GM23338 (cell line): Measurements from ENCODE around the gene ALG14. TPM values are rescaled to one million over a fixed set of nuclear protein-coding genes. Genes with fewer than 3 reads are reported as not detected.
A peak's percentile ranks its signal among the peaks of the same experiment; 100 is the strongest.

Experiments
- ATAC-seq: fragments of 200-7000 bp; cut with Tn5 transposase; 3 replicates; pipeline ENCODE4 v1.9.1; 2020
- DNase-seq: peaks from one replicate; pipeline ENCODE4 v3.0.0-alpha.2; 2015; ENCODE audit warnings: low spot score
- H2AFZ ChIP-seq: fragments of 200-600 bp; sonication (generic); 2 replicates; pipeline ENCODE4 v1.8.0; 2016; ENCODE audit warnings: antibody characterized with exemption, mild to moderate bottlenecking, moderate library complexity
- H3F3A ChIP-seq: fragments of 200-600 bp; sonication (generic); replicated peaks from 2 replicates; pipeline ENCODE4 v1.8.0; 2017; ENCODE audit warnings: antibody characterized with exemption, mixed run types, low read depth
- H3K27ac ChIP-seq: fragments of 200-600 bp; sonication (generic); 2 replicates; pipeline ENCODE4 v1.6.1; 2016; ENCODE audit warnings: low read depth
- H3K27me3 ChIP-seq: fragments of 200-600 bp; sonication (generic); 2 replicates; pipeline ENCODE4 v1.8.0; 2016; ENCODE audit warnings: mild to moderate bottlenecking, mixed run types, moderate library complexity; ENCODE audit not compliant: insufficient read depth
- H3K36me3 ChIP-seq: fragments of 200-600 bp; sonication (generic); 2 replicates; pipeline ENCODE4 v1.8.0; 2016; ENCODE audit warnings: mild to moderate bottlenecking; ENCODE audit not compliant: insufficient read depth
- H3K4me1 ChIP-seq: fragments of 200-600 bp; sonication (generic); 2 replicates; pipeline ENCODE4 v1.8.0; 2016; ENCODE audit warnings: mild to moderate bottlenecking, moderate library complexity; ENCODE audit not compliant: insufficient read depth
- H3K4me2 ChIP-seq: fragments of 200-600 bp; sonication (generic); 2 replicates; pipeline ENCODE4 v1.7.1; 2017; ENCODE audit warnings: mixed run types
- H3K4me3 ChIP-seq: fragments of 200-600 bp; sonication (generic); 2 replicates; pipeline ENCODE4 v1.6.1; 2016; ENCODE audit warnings: mixed run types
- H3K79me2 ChIP-seq: fragments of 200-600 bp; sonication (generic); replicated peaks from 2 replicates; pipeline ENCODE4 v1.8.0; 2017; ENCODE audit warnings: mild to moderate bottlenecking; ENCODE audit not compliant: insufficient read depth
- H3K9me2 ChIP-seq: fragments of 200-600 bp; sonication (generic); 2 replicates; pipeline ENCODE4 v1.8.0; 2017; ENCODE audit not compliant: insufficient read depth
- H4K20me1 ChIP-seq: fragments of 200-600 bp; sonication (generic); replicated peaks from 2 replicates; pipeline ENCODE4 v1.8.0; 2017; ENCODE audit warnings: mild to moderate bottlenecking; ENCODE audit not compliant: insufficient read depth
- H3K27ac Mint-ChIP-seq: 2 replicates; pipeline ENCODE4 v1.8.0; 2020; ENCODE audit warnings: inconsistent platforms, mild to moderate bottlenecking, moderate library complexity, mixed read lengths
- H3K27me3 Mint-ChIP-seq: 3 replicates; pipeline ENCODE4 v1.8.0; 2022; ENCODE audit warnings: low read depth, mild to moderate bottlenecking, moderate library complexity, mixed read lengths, inconsistent platforms; ENCODE audit not compliant: insufficient read depth, poor library complexity
- H3K36me3 Mint-ChIP-seq: 3 replicates; pipeline ENCODE4 v1.8.0; 2021; ENCODE audit warnings: low read depth, mild to moderate bottlenecking, inconsistent platforms, moderate library complexity, mixed read lengths
- H3K4me1 Mint-ChIP-seq: 3 replicates; pipeline ENCODE4 v1.8.0; 2020; ENCODE audit warnings: mild to moderate bottlenecking, inconsistent platforms, mixed read lengths
- H3K4me3 Mint-ChIP-seq: 3 replicates; pipeline ENCODE4 v1.8.0; 2021; ENCODE audit warnings: moderate library complexity, mild to moderate bottlenecking, inconsistent platforms, mixed read lengths
- H3K9me3 Mint-ChIP-seq: 3 replicates; pipeline ENCODE4 v1.8.0; 2020; ENCODE audit warnings: moderate library complexity, mild to moderate bottlenecking, inconsistent platforms, mixed read lengths
- CREB1 ChIP-seq: fragments of 250-450 bp; sonication (Bioruptor Pico); IDR thresholded peaks from 2 replicates; pipeline ENCODE4 v1.5.0; 2020; ENCODE audit warnings: low read depth, mild to moderate bottlenecking, moderate library complexity
- CTCF ChIP-seq, 2 experiments: fragments of 200-600 bp in 1 of 2; sonication (generic) in 1 of 2; conservative IDR thresholded peaks; 2 replicates each; pipeline versions ENCODE4 v1.5.1 to v1.6.1; 2016 to 2017; ENCODE audit warnings: antibody characterized with exemption in 2 of 2, low read depth in 2 of 2, mild to moderate bottlenecking in 2 of 2, moderate library complexity in 1 of 2
- EZH2 ChIP-seq: fragments of 200-600 bp; sonication (generic); IDR thresholded peaks from one replicate; pipeline ENCODE4 v1.8.0; 2017; ENCODE audit warnings: antibody characterized with exemption, mild to moderate bottlenecking, low read depth; ENCODE audit not compliant: unreplicated experiment
- NANOG ChIP-seq: IDR thresholded peaks from 2 replicates; pipeline ENCODE4 v1.6.1; 2016; ENCODE audit warnings: antibody characterized with exemption, borderline replicate concordance
- ZNF114 ChIP-seq: fragments of 250-450 bp; sonication (Bioruptor Pico); IDR thresholded peaks from 2 replicates; pipeline ENCODE4 v1.5.0; 2020; ENCODE audit warnings: mild to moderate bottlenecking, moderate library complexity
- ZNF462 ChIP-seq: fragments of 250-450 bp; sonication (Bioruptor Pico); IDR thresholded peaks from 2 replicates; pipeline ENCODE4 v1.5.0; 2020; ENCODE audit warnings: mild to moderate bottlenecking, moderate library complexity
- polyA plus RNA-seq: library from polyadenylated mRNA; unstranded; fragments of >200 nt; fragmentation: Nextera tagmentation; extraction: Ambion mirVana; gene quantifications from 2 replicates; pipeline ENCODE4 v1.2.1, GENCODE V29; 2016
- total RNA-seq: library from RNA; depleted of rRNA; stranded (reverse); fragments of >200 nt; shearing (Covaris generic); gene quantifications from 2 replicates; pipeline ENCODE4 v1.2.3, GENCODE V29; 2014
- TF ChIP-seq, protein P1 (sequence below): IDR thresholded peaks from 2 replicates; pipeline ENCODE4 v1.6.1; 2016; ENCODE audit warnings: antibody characterized with exemption

Gene ALG14
- total and polyA plus RNA-seq, 2 experiments from 2014 or later: 0.42 to 2.8 TPM

- TF ChIP-seq, protein P1, sequence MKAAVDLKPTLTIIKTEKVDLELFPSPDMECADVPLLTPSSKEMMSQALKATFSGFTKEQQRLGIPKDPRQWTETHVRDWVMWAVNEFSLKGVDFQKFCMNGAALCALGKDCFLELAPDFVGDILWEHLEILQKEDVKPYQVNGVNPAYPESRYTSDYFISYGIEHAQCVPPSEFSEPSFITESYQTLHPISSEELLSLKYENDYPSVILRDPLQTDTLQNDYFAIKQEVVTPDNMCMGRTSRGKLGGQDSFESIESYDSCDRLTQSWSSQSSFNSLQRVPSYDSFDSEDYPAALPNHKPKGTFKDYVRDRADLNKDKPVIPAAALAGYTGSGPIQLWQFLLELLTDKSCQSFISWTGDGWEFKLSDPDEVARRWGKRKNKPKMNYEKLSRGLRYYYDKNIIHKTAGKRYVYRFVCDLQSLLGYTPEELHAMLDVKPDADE: no peak
- TF ChIP-seq ZNF114 (CRISPR knock-in tag): no peak
- TF ChIP-seq CREB1 (CRISPR knock-in tag): no peak
These were observed 695 bp upstream of the ALG14 start (continued) for GRCh38 chr1:95073446-95073845.

DNA sequence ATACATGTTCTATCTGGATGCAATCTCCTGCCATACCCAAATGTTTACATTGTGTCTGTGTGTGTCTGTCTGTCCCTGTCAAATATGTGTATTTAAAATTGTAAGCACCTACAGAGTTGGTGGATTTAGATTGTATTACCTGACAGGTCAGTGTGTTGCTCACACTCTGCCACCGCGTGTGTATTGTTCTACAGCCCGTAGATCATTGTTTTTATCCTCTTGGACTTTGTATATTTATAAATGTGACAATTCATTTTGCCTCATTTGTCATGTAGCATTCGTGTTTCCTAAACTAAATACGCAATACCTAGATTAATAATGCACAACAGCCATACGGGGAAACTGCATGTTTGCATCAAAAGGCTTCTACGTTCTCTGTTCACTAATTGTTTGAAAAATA, 634 bp downstream of the ALG14 start:
- ATAC-seq (no peak), DNase-seq (no peak)
- Histone ChIP-seq H3K4me3 (peak overlapping the region; percentile 62), H3K27ac (no peak overlapping the region), H3K27me3 (no peaks in the 10 kb centered on the region; the same call in 1 of the 2 replicates), H3K4me2 (peak overlapping the region; percentile 85), H3K79me2 (no peaks in the 10 kb centered on the region), H3F3A (no peaks in the 10 kb centered on the region), H3K4me1 (peaks cover 6% of the 10 kb centered on the region; the same call in 1 of the 2 replicates), H2AFZ (peak overlapping the region; percentile 94), H4K20me1 (no peaks in the 10 kb centered on the region), H3K36me3 (no peaks in the 10 kb centered on the region), H3K9me2 (no peaks in the 10 kb centered on the region)
- TF ChIP-seq EZH2 (no peak), CTCF (conservative IDR thresholded peaks at IDR 0.05; ENCODE audit: low read depth in 2 of 2) (no peak), NANOG (no peak)
- TF ChIP-seq, protein P1: no peak
- Mint-ChIP-seq H3K36me3 (no peaks in the 10 kb centered on the region), H3K4me1 (peaks cover 2% of the 10 kb centered on the region; the same call in 1 of the 3 replicates), H3K27me3 (no peaks in the 10 kb centered on the region), H3K4me3 (peak overlapping the region; percentile 96), H3K9me3 (no peaks in the 10 kb centered on the region), H3K27ac (peak overlapping the region; percentile 13; the same call in 1 of the 2 replicates)

DNA sequence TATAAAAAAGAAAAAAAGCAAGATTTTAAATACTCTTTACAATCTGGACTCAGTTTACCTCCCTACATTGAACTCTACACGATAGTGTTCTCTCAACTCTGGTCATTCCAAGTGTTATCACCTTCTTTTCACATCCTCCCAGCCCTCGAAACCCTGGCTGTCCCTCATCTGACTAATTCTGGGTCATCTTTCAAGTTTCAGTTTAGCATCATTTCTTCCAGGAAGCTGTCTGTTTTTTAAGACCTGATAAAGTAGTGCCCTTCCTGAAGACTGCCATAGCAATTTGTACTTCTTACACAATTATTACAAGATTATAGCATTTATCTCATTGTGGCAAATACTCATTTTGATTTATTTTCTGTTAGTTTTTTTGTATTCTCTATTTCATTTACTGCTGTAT, 1.2 kb downstream of the ALG14 start:
- peak overlapping the region; percentile 94 for H2AFZ ChIP-seq
- H3K4me3 ChIP-seq: peak overlapping the region; percentile 62
- peaks cover 6% of the 10 kb centered on the region; the same call in 1 of the 2 replicates for H3K4me1 ChIP-seq
- peak overlapping the region; percentile 85 for H3K4me2 ChIP-seq
- no peaks in the 10 kb centered on the region for H3K36me3 Mint-ChIP-seq
- no peak for ATAC-seq
- no peaks in the 10 kb centered on the region for H3K9me2 ChIP-seq
- no peaks in the 10 kb centered on the region; the same call in 1 of the 2 replicates for H3K27me3 ChIP-seq
- no peak overlapping the region for H3K27ac ChIP-seq
- peaks cover 2% of the 10 kb centered on the region; the same call in 1 of the 3 replicates for H3K4me1 Mint-ChIP-seq
- H3K4me3 Mint-ChIP-seq: peak overlapping the region; percentile 96; the same call in 1 of the 3 replicates
- H4K20me1 ChIP-seq: no peaks in the 10 kb centered on the region
- DNase-seq: no peak
- H3F3A ChIP-seq: no peaks in the 10 kb centered on the region
- H3K79me2 ChIP-seq: no peaks in the 10 kb centered on the region
- H3K36me3 ChIP-seq: no peaks in the 10 kb centered on the region
- no peaks in the 10 kb centered on the region for H3K27me3 Mint-ChIP-seq
- H3K27ac Mint-ChIP-seq: no peak overlapping the region
- H3K9me3 Mint-ChIP-seq: no peaks in the 10 kb centered on the region
- TF ChIP-seq ZNF462 (CRISPR knock-in tag) (no peak), ZNF114 (CRISPR knock-in tag) (no peak), EZH2 (no peak), CREB1 (CRISPR knock-in tag) (no peak)
- TF ChIP-seq, protein P1: no peak
